Stimulated activated naive B cell treated with anti-CD40 and anti-IgM and Interleukin-4, amounts not matched to agents 10 μg/mL and 1 μg/mL and 100 μg/mL, for 72 hours (primary cell): Measurements from ENCODE around the gene SH3RF3.

Experiments used
- ATAC-seq, 2 donors: fragments of 150-1000 bp; cut with Tn5 transposase; replicated peaks; 2 replicates each; pipeline ENCODE4 v1.10.0; 2021; ENCODE audit warnings: moderate library complexity in 1 of 2
- DNase-seq: peaks from one replicate; pipeline ENCODE4 v3.0.0; 2021
- H3K27ac Mint-ChIP-seq: one replicate; pipeline ENCODE4 v1.8.0; 2022; ENCODE audit warnings: mild to moderate bottlenecking, mixed read lengths
- H3K27me3 Mint-ChIP-seq, 2 donors: one replicate each; pipeline ENCODE4 v1.8.0; 2022; ENCODE audit warnings: mixed read lengths in 2 of 2
- H3K36me3 Mint-ChIP-seq, 2 donors: one replicate each; pipeline ENCODE4 v1.8.0; 2022; ENCODE audit warnings: mixed read lengths in 2 of 2, mild to moderate bottlenecking in 1 of 2
- H3K4me1 Mint-ChIP-seq, 2 donors: one replicate each; pipeline ENCODE4 v1.8.0; 2022; ENCODE audit warnings: mixed read lengths in 2 of 2, mild to moderate bottlenecking in 1 of 2
- H3K4me3 Mint-ChIP-seq, 2 donors: one replicate each; pipeline ENCODE4 v1.8.0; 2022; ENCODE audit warnings: mild to moderate bottlenecking in 2 of 2, mixed read lengths in 2 of 2, moderate library complexity in 1 of 2
- H3K9me3 Mint-ChIP-seq, 2 donors: one replicate each; pipeline ENCODE4 v1.8.0; 2022; ENCODE audit warnings: mixed read lengths in 2 of 2, mild to moderate bottlenecking in 1 of 2

Gene SH3RF3

DNA sequence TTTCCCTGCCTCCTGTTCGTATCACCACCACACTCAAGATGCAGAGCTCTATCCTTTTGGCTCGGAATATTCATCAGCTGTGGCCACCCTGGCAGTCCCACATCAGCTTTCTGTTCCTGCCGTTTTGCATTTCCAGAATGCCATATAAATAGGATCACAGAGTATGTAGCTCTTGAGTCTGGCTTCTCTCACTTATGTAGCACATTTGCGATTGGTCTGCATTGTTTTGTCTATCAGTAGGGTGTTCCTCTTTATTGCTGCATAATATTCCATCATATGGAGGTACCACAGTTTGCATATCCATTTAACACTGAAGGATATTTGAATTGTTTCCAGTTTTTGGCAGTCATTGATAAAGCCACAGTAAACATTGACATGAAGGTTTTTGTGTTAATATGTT is 104.6 kb downstream of the SH3RF3 start:
- no peak for DNase-seq
- no peaks in the 10 kb centered on the region for H3K27me3 Mint-ChIP-seq

DNA sequence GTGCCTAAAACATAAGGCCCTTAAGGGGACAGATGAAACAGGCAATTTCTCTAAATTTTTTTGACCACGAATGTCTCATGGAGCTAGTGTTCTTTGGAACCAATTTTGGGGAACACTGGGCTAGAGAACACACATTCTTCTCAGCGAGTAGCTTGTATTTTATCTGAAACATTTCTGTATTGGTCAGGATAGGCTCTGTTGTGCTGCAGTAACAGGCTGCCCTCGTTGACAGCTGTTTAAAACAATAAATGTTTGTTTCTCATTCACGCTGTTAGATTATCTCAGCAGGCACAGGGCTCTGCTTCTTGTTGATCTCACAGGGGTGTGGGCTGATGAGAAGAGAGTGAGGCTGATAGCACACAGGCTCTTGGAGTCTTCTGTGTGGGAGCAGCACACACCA is 105.3 kb downstream of the SH3RF3 start:
- Mint-ChIP-seq H3K4me3 (no peak overlapping the region), H3K36me3 (no peaks in the 10 kb centered on the region), H3K27ac (no peak overlapping the region), H3K27me3 (no peaks in the 10 kb centered on the region), H3K4me1 (peaks cover 34 to 60% of the 10 kb centered on the region in 2 donors), H3K9me3 (no peaks in the 10 kb centered on the region)
- ATAC-seq (no peak), DNase-seq (no peak)

More for the DNA sequence above, 104.6 kb downstream of the SH3RF3 start:
- Mint-ChIP-seq H3K9me3 (no peaks in the 10 kb centered on the region), H3K27ac (no peak overlapping the region), H3K4me1 (peaks cover 32 to 58% of the 10 kb centered on the region in 2 donors), H3K36me3 (no peaks in the 10 kb centered on the region), H3K4me3 (no peak overlapping the region)
- ATAC-seq = no peak

- DNase-seq (no peak), ATAC-seq (no peak)
- Mint-ChIP-seq H3K9me3 (no peaks in the 10 kb centered on the region), H3K27me3 (no peaks in the 10 kb centered on the region), H3K27ac (no peak overlapping the region), H3K36me3 (no peaks in the 10 kb centered on the region), H3K4me3 (no peak overlapping the region), H3K4me1 (peaks cover 34 to 58% of the 10 kb centered on the region in 2 donors)
Measured at GRCh38 chr2:109236147-109236546, 107.1 kb downstream of the SH3RF3 start.

DNA sequence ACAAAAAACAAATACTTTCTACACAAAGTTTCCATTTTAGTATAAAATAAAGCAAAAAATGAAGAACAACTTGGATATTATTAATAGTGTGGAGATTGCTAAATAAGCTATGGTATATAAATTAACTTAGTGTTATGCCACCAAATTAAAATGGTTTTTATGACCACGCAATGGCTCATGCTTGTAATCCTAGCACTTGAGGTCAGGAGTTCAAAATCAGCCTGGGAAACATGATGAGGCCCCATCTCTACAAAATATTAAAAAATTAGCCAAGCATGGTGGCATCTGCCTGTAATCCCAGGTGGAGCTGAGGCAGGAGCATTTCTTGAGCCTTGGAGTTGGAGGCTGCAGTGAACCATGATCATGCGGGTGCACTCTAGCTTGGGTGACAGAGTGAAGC is 108.8 kb downstream of the SH3RF3 start:
- H3K27ac Mint-ChIP-seq = no peak overlapping the region
- peaks cover 30 to 53% of the 10 kb centered on the region in 2 donors for H3K4me1 Mint-ChIP-seq
- ATAC-seq (no peak), DNase-seq (no peak)
- no peaks in the 10 kb centered on the region for H3K36me3 Mint-ChIP-seq
- H3K9me3 Mint-ChIP-seq = no peaks in the 10 kb centered on the region
- no peak overlapping the region for H3K4me3 Mint-ChIP-seq
- no peaks in the 10 kb centered on the region for H3K27me3 Mint-ChIP-seq

GRCh38 chr2:109238580-109238979 is 109.6 kb downstream of the SH3RF3 start:
- H3K27ac Mint-ChIP-seq = no peak overlapping the region
- no peaks in the 10 kb centered on the region for H3K36me3 Mint-ChIP-seq
- H3K27me3 Mint-ChIP-seq = no peaks in the 10 kb centered on the region
- ATAC-seq (peak; percentile 98), DNase-seq (peak; percentile 69)
- peak overlapping the region in 1 of 2 donors; percentile 50 for H3K4me3 Mint-ChIP-seq
- peaks cover 28 to 47% of the 10 kb centered on the region in 2 donors for H3K4me1 Mint-ChIP-seq
- H3K9me3 Mint-ChIP-seq = no peaks in the 10 kb centered on the region

DNA sequence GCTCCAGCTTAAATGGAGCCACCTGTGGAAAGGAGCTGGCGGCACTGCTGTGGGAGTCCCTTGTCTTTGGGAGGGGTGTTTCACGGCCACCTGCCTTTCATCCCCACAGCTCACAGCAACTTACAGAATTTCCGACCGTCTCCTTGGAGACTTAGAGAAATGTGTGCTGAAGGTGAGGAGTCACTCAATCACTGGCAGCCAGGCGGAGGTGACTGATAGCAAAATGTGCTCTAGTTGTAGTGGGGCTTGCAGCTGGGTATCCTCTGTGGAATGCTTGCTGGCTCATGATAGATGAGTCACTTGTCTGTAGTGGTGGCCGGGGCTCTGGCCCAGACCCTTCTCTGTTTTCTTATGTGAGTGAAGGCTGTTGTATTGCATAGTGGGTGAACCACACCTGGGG is 110.7 kb downstream of the SH3RF3 start:
- no peak for ATAC-seq
- H3K36me3 Mint-ChIP-seq = no peaks in the 10 kb centered on the region
- no peak overlapping the region for H3K4me3 Mint-ChIP-seq
- no peaks in the 10 kb centered on the region for H3K9me3 Mint-ChIP-seq
- H3K27me3 Mint-ChIP-seq = no peaks in the 10 kb centered on the region
- DNase-seq = no peak
- H3K4me1 Mint-ChIP-seq = peaks cover 28 to 47% of the 10 kb centered on the region in 2 donors
- H3K27ac Mint-ChIP-seq = no peak overlapping the region

DNA sequence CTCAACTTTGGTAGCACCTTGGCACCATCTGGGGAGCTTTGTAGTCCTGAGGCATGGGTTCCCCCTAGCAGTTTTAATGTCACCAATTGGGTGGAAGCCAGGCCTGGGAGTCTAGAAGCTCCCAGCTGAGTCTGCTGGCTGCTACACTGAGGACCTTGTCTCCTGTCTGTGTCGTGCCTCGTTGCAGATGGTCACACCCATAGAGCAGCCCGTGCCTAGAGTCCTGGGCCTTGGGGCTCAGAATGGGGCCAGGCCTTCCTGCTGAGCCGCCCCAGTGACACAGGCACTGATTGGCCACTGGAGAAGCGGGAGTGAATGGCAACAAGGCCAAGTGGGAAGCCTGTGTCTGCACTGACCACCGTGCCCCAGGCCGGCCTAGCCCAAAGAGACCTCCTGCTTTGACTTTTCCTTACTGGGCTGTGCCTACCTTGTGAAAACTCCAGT is 113.2 kb downstream of the SH3RF3 start:
- no peak for DNase-seq
- H3K4me1 Mint-ChIP-seq = peaks cover 17 to 32% of the 10 kb centered on the region in 2 donors
- H3K27me3 Mint-ChIP-seq = no peaks in the 10 kb centered on the region
- no peak overlapping the region for H3K27ac Mint-ChIP-seq
- no peaks in the 10 kb centered on the region for H3K9me3 Mint-ChIP-seq
- no peak overlapping the region for H3K4me3 Mint-ChIP-seq
- H3K36me3 Mint-ChIP-seq = no peaks in the 10 kb centered on the region
- ATAC-seq = no peak

- Mint-ChIP-seq H3K27ac (no peak overlapping the region), H3K9me3 (no peaks in the 10 kb centered on the region), H3K36me3 (no peaks in the 10 kb centered on the region), H3K4me3 (no peak overlapping the region), H3K4me1 (peaks cover 21 to 37% of the 10 kb centered on the region in 2 donors), H3K27me3 (no peaks in the 10 kb centered on the region)
- DNase-seq = no peak
- ATAC-seq = no peak
Measured at GRCh38 chr2:109242654-109243331, 113.8 kb downstream of the SH3RF3 start.

DNA sequence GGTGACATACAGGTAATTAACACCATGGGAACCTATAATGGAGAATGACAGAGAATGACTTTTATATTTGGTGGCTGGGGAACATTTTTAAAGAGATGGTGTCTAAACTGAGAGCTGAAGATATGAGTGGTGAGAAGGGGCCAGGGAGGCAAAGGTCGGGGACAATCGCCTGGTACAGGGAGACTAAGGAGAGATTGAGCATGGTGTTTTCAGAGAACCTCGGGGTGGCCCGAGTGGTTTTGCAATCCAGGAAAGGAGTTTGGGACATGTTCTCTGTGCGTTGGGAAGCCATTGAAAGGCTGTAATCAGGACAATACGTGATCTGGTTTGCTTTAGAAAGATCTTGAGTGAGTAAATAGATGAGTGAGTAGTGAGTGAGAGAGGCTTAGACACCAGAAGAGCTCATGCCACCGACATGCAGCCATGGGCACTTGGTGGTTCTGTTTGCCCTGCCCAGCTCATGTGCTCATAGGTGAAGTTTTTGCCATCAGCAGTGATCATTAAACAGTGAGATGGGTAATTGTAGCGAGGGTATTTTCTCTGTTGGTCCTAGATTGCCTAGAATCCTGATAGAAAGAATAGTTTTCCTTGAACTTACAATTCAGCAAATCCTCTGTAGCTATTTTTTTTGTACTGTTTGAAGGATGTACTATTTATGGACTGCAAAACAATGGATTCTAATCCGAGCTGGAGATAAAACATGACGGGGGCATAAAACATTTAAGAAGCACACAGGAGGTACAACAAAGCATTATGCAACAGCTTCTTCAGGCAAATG is 114.7 kb downstream of the SH3RF3 start:
- peaks cover 17 to 33% of the 10 kb centered on the region in 2 donors for H3K4me1 Mint-ChIP-seq
- H3K9me3 Mint-ChIP-seq = no peaks in the 10 kb centered on the region
- no peaks in the 10 kb centered on the region for H3K36me3 Mint-ChIP-seq
- DNase-seq = no peak
- no peak overlapping the region for H3K27ac Mint-ChIP-seq
- H3K27me3 Mint-ChIP-seq = no peaks in the 10 kb centered on the region
- no peak for ATAC-seq
- no peak overlapping the region for H3K4me3 Mint-ChIP-seq

- Mint-ChIP-seq H3K27me3 (no peaks in the 10 kb centered on the region), H3K9me3 (no peaks in the 10 kb centered on the region), H3K36me3 (no peaks in the 10 kb centered on the region), H3K27ac (no peak overlapping the region), H3K4me1 (peaks cover 17 to 28% of the 10 kb centered on the region in 2 donors), H3K4me3 (no peak overlapping the region)
- DNase-seq = no peak
- no peak for ATAC-seq
Measured at GRCh38 chr2:109244304-109244582, 115.2 kb downstream of the SH3RF3 start.

GRCh38 chr2:109244750-109245382 is 115.9 kb downstream of the SH3RF3 start:
- Mint-ChIP-seq H3K9me3 (no peaks in the 10 kb centered on the region), H3K36me3 (no peaks in the 10 kb centered on the region), H3K4me3 (no peak overlapping the region), H3K27ac (no peak overlapping the region), H3K4me1 (peaks cover 13 to 22% of the 10 kb centered on the region in 2 donors), H3K27me3 (no peaks in the 10 kb centered on the region)
- ATAC-seq = no peak
- DNase-seq = no peak

- H3K4me1 Mint-ChIP-seq = peaks cover 11 to 19% of the 10 kb centered on the region in 2 donors
- DNase-seq (no peak), ATAC-seq (no peak)
- H3K4me3 Mint-ChIP-seq = no peak overlapping the region
- H3K27ac Mint-ChIP-seq = no peak overlapping the region
- no peaks in the 10 kb centered on the region for H3K36me3 Mint-ChIP-seq
- no peaks in the 10 kb centered on the region for H3K9me3 Mint-ChIP-seq
- no peaks in the 10 kb centered on the region for H3K27me3 Mint-ChIP-seq
Measured at GRCh38 chr2:109246176-109246575, 117.2 kb downstream of the SH3RF3 start.

- peaks cover 11 to 19% of the 10 kb centered on the region in 2 donors for H3K4me1 Mint-ChIP-seq
- DNase-seq = no peak
- H3K36me3 Mint-ChIP-seq = no peaks in the 10 kb centered on the region
Measured at GRCh38 chr2:109246616-109247015, 117.6 kb downstream of the SH3RF3 start.

GRCh38 chr2:109247340-109247739 is 118.3 kb downstream of the SH3RF3 start:
- Mint-ChIP-seq H3K27me3 (no peaks in the 10 kb centered on the region), H3K36me3 (no peaks in the 10 kb centered on the region), H3K4me3 (no peak overlapping the region), H3K4me1 (peaks cover 7 to 11% of the 10 kb centered on the region in 2 donors), H3K9me3 (no peaks in the 10 kb centered on the region), H3K27ac (no peak overlapping the region)
- ATAC-seq = no peak
- no peak for DNase-seq

More at GRCh38 chr2:109246616-109247015, 117.6 kb downstream of the SH3RF3 start:
- ATAC-seq = no peak
- Mint-ChIP-seq H3K9me3 (no peaks in the 10 kb centered on the region), H3K27me3 (no peaks in the 10 kb centered on the region), H3K4me3 (no peak overlapping the region), H3K27ac (no peak overlapping the region)

DNA sequence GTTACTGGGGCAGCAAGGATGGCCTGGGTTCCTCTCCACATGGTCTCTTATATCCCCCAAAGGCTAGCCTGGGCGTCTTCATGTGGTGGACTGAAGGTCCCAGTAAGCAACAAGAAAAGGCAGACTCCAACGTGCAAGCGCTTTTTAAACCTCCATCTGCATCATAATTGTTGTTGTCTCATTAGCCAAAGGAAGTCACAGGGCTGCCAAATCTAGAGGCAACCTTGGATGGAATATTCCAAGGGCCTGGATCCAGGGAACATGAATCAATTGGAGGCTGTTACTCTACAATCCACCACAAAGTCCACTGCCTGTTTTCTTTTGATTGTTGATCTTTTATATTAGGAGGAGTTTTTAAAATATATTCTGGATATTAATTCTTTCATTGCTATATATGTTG is 118.8 kb downstream of the SH3RF3 start:
- ATAC-seq (no peak), DNase-seq (no peak)
- Mint-ChIP-seq H3K27ac (no peak overlapping the region), H3K27me3 (no peaks in the 10 kb centered on the region), H3K4me3 (no peak overlapping the region), H3K9me3 (no peaks in the 10 kb centered on the region), H3K4me1 (peaks cover 5 to 7% of the 10 kb centered on the region in 2 donors), H3K36me3 (no peaks in the 10 kb centered on the region)
